HG03520 (cell line): Measurements from ENCODE around the gene KIF5C.
"Not testable (repeated sequence)": the region's sequence is repeated elsewhere in the genome, so short reads cannot be mapped to it uniquely, and the experiment has no call there.

Experiments used
- ATAC-seq: cut with Tn5 transposase; IDR thresholded peaks from one replicate; pipeline ENCODE4 v1.9.1; 2021; ENCODE audit warnings: mild to moderate bottlenecking, moderate library complexity; ENCODE audit not compliant: unreplicated experiment

Gene KIF5C

GRCh38 chr2:148959745-148960144 lies 84.7 kb downstream of the KIF5C start:
- no peak for ATAC-seq

GRCh38 chr2:148960483-148960882 lies 85.5 kb downstream of the KIF5C start:
- no peak for ATAC-seq

- ATAC-seq = no peak
Measured at GRCh38 chr2:148963461-148963860, 88.4 kb downstream of the KIF5C start.

GRCh38 chr2:148965623-148966437 lies 90.8 kb downstream of the KIF5C start:
- no peak for ATAC-seq

- no peak for ATAC-seq
Measured at GRCh38 chr2:148966438-148966758, 91.4 kb downstream of the KIF5C start.

- no peak for ATAC-seq
Measured at GRCh38 chr2:148967056-148967455, 92.0 kb downstream of the KIF5C start.

GRCh38 chr2:148967578-148967977 lies 92.6 kb downstream of the KIF5C start:
- no peak for ATAC-seq

- no peak for ATAC-seq
Measured at GRCh38 chr2:148968301-148968700, 93.3 kb downstream of the KIF5C start.

- ATAC-seq = no peak
Measured at GRCh38 chr2:148968776-148969319, 93.8 kb downstream of the KIF5C start.

- no peak for ATAC-seq
Measured at GRCh38 chr2:148969659-148970061, 94.6 kb downstream of the KIF5C start.

GRCh38 chr2:148970385-148970784 lies 95.4 kb downstream of the KIF5C start:
- no peak for ATAC-seq

GRCh38 chr2:148971547-148971946 lies 96.5 kb downstream of the KIF5C start:
- peak; percentile 83 for ATAC-seq

- no peak for ATAC-seq
Measured at GRCh38 chr2:148974095-148974494, 99.1 kb downstream of the KIF5C start.

- no peak for ATAC-seq
Measured at GRCh38 chr2:148978026-148978685, 103.1 kb downstream of the KIF5C start.

GRCh38 chr2:148978706-148979105 lies 103.7 kb downstream of the KIF5C start:
- ATAC-seq = no peak

- no peak for ATAC-seq
Measured at GRCh38 chr2:148979164-148979918, 104.3 kb downstream of the KIF5C start.

GRCh38 chr2:148979919-148980277 lies 104.9 kb downstream of the KIF5C start:
- no peak for ATAC-seq

- ATAC-seq = not testable (repeated sequence)
Measured at GRCh38 chr2:148980496-148980895, 105.5 kb downstream of the KIF5C start.

GRCh38 chr2:148981324-148981723 lies 106.3 kb downstream of the KIF5C start:
- ATAC-seq = no peak

- no peak for ATAC-seq
Measured at GRCh38 chr2:148981781-148982180, 106.8 kb downstream of the KIF5C start.

GRCh38 chr2:148982282-148982681 lies 107.3 kb downstream of the KIF5C start:
- ATAC-seq = no peak

GRCh38 chr2:148983896-148984295 lies 108.9 kb downstream of the KIF5C start:
- no peak for ATAC-seq
